HCT116 (cell line): ENCODE results near the gene PADI3.

Source experiments
- ATF3 ChIP-seq: IDR thresholded peaks from 2 replicates; pipeline ENCODE4 v1.6.1; 2012
- CEBPB ChIP-seq: IDR thresholded peaks from 2 replicates; pipeline ENCODE4 v1.6.1; 2012; ENCODE audit warnings: low read depth
- CTCF ChIP-seq, 3 experiments: fragments of 200-600 bp in 1 of 3; sonication (generic) in 1 of 3; IDR thresholded peaks in 2 of 3; conservative IDR thresholded peaks in 1 of 3; 2 replicates each; pipeline ENCODE4 v1.5.1; 2012 to 2017; ENCODE audit warnings: low read depth in 2 of 3, low read length in 2 of 3, antibody characterized with exemption in 1 of 3, borderline replicate concordance in 1 of 3, control low read depth in 1 of 3, mild to moderate bottlenecking in 1 of 3, mixed read lengths in 1 of 3, mixed run types in 1 of 3, moderate library complexity in 1 of 3; ENCODE audit not compliant: insufficient read depth in 1 of 3
- FOSL1 ChIP-seq: IDR thresholded peaks from 2 replicates; pipeline ENCODE4 v1.6.1; 2012; ENCODE audit warnings: low read depth
- MAX ChIP-seq: IDR thresholded peaks from 2 replicates; pipeline ENCODE4 v1.6.1; 2012
- POLR2A ChIP-seq: IDR thresholded peaks from 2 replicates; pipeline ENCODE4 v1.7.0; 2011; ENCODE audit warnings: borderline replicate concordance; ENCODE audit not compliant: insufficient read depth, insufficient read length; ENCODE audit errors: extremely low read depth
- REST ChIP-seq: IDR thresholded peaks from 2 replicates; pipeline ENCODE4 v1.6.1; 2012; ENCODE audit warnings: low read depth
- SP1 ChIP-seq: IDR thresholded peaks from 2 replicates; pipeline ENCODE4 v1.6.1; 2012; ENCODE audit warnings: low read depth
- SRF ChIP-seq: IDR thresholded peaks from 2 replicates; pipeline ENCODE4 v1.6.1; 2012; ENCODE audit warnings: low read depth
- TCF7L2 ChIP-seq: IDR thresholded peaks from 2 replicates; pipeline ENCODE4 v1.7.0; 2011; ENCODE audit warnings: borderline replicate concordance, inconsistent platforms; ENCODE audit not compliant: insufficient read depth, insufficient read length; ENCODE audit errors: extremely low read depth

- no peak for TF ChIP-seq SRF
- TF ChIP-seq CTCF (IDR thresholded peaks at IDR 0.05 in 2 of 3, conservative IDR thresholded peaks at IDR 0.05 in 1 of 3; ENCODE audit: borderline replicate concordance in 1 of 3, insufficient read depth in 1 of 3, low read depth in 2 of 3, low read length in 2 of 3), result no peak
- TF ChIP-seq MAX, result no peak
- no peak for TF ChIP-seq TCF7L2
- TF ChIP-seq POLR2A, result no peak
- TF ChIP-seq CEBPB, result no peak
- TF ChIP-seq SP1, result no peak
- no peak for TF ChIP-seq REST
- no peak for TF ChIP-seq FOSL1
- TF ChIP-seq ATF3, result no peak
Observed at GRCh38 chr1:17273096-17273495, 24.2 kb downstream of the PADI3 start.
